GM19452 (cell line): ENCODE results near the gene BSG.
"Not testable (repeated sequence)": the region's sequence is repeated elsewhere in the genome, so short reads cannot be mapped to it uniquely, and the experiment has no call there.

ENCODE experiments used
- ATAC-seq: cut with Tn5 transposase; IDR thresholded peaks from one replicate; pipeline ENCODE4 v1.9.1; 2021; ENCODE audit not compliant: unreplicated experiment

Gene BSG

GRCh38 chr19:602391-603301, 30.2 kb downstream of the BSG start:
- no peak for ATAC-seq

DNA sequence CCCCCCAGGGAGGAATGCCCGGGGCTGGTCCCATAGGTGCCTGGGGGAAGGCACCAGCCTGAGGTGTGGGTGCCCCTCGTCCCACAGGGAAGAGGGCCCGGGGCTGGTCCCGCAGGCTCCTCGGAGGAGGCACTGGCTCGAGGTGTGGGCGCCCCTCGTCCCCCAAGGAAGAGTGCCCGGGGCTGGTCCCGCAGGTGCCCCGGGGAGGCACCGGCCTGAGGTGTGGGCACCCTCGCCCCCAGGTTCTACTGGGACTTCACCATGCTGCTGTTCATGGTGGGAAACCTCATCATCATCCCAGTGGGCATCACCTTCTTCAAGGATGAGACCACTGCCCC, 30.9 kb downstream of the BSG start:
- not testable (repeated sequence) for ATAC-seq

DNA sequence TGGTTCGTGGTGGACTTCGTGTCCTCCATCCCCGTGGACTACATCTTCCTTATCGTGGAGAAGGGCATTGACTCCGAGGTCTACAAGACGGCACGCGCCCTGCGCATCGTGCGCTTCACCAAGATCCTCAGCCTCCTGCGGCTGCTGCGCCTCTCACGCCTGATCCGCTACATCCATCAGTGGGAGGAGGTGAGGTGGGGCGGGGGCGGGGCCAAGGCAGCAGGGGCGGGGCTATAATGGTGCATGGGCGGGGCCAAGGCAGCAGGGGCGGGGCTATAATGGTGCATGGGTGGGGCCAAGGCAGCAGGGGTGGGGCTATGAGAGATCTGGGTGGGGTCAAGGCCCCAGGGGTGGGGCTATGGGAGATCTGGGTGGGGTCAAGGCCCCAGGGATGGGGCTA, 31.4 kb downstream of the BSG start:
- not testable (repeated sequence) for ATAC-seq

DNA sequence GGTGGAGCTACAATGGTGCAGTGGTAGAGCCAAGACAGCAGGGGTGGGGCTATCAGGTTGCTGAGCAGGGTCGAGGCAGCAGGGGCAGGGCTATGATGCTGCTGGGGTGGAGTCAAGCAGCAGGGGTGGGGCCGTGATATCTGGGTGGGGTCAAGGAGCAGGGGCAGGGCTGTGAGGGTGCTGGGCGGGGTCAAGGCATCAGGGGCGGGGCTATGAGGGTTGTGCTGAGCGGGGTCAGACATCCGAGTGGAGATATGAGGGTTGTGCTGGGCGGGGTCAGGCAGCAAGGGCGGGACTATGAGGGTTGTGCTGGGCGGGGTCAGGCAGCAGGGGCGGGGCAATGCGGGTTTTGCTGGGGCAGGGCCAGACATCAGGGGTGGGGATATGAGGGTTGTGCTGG, 32.0 kb downstream of the BSG start:
- no peak for ATAC-seq

DNA sequence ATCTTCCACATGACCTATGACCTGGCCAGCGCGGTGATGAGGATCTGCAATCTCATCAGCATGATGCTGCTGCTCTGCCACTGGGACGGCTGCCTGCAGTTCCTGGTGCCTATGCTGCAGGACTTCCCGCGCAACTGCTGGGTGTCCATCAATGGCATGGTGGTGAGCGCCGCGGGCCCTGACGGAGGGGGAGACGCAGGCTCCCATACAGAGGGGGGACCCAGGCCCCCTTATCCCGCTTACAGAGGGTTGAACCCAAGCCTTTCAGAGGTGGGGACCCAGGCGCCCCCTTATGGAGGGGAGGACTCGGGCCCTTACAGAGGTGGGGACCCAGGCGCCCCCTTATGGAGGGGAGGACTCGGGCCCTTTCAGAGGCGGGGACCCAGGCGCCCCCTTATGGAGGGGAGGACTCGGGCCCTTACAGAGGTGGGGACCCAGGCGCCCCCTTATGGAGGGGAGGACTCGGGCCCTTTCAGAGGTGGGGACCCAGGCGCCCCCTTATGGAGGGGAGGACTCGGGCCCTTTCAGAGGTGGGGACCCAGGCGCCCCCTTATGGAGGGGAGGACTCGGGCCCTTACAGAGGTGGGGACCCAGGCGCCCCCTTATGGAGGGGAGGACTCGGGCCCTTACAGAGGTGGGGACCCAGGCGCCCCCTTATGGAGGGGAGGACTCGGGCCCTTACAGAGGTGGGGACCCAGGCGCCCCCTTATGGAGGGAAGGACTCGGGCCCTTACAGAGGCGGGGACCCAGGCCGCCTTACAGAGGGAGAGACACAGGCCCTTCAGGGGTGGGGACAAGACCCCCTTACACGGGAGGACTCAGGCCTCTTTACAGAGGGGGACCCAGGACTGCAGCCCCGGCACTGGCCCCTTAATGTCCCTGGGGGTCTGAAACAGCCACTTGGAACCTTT, 32.9 kb downstream of the BSG start:
- ATAC-seq: not testable (repeated sequence)

GRCh38 chr19:607301-608154, 35.1 kb downstream of the BSG start:
- no peak for ATAC-seq

DNA sequence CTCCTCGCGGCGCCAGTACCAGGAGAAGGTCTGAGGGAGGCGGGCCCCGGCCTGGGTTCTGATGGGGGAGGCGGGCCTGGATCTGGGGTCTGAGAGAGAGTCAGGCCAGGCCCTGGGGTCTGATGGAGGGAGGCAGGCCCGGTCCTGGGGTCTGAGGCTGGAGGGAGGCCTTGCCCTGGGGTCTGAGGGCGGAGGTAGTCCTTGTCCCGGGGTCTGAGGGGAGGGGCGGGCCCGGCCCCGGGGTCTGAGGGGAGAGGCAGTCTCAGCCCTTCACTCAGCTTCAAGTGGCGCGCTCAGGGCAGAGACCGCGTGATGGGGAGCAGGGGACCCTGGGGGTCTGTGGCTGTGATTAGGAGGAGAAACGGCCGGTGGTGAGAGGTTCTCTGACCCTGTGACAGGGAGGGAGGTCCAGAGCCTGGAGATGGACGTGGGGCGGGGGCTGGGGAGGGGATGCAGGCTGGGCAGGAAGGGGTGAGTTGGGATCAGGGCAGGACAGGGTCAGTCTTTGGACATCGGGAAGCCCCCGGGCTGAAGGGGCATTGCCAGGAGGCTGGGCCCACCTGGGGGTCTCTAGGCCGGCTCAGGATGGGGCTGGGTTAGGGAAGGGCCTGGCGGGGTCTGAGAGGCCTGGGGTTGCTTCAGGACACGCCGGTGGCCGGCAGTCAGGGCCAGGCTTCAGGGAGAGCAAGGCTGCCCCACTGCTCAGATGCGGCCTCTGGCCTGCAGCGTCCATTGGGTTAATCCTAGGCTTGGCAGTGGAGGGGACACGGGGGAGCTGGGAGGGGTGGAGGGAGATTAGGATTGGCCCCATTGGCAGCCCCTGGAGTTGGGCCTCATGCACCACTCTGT, 36.0 kb downstream of the BSG start:
- ATAC-seq: no peak

DNA sequence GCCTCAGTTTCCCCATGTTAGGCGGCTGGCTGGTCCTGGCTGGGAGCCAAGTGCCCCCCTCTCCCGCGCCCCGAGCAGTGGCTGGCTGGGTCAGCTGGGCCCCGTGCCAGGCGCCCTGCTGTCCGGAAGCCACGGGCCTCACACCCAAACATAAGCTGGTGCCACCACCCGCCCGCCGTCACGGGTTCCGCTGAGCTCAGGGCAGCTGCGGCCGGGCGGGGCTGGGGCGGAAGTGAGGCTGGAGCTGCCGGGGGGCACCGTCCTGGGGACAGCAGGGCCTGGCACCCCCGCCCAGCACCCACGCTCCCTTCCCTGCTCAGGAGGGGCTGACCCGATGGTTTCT, 36.6 kb downstream of the BSG start:
- ATAC-seq: no peak

DNA sequence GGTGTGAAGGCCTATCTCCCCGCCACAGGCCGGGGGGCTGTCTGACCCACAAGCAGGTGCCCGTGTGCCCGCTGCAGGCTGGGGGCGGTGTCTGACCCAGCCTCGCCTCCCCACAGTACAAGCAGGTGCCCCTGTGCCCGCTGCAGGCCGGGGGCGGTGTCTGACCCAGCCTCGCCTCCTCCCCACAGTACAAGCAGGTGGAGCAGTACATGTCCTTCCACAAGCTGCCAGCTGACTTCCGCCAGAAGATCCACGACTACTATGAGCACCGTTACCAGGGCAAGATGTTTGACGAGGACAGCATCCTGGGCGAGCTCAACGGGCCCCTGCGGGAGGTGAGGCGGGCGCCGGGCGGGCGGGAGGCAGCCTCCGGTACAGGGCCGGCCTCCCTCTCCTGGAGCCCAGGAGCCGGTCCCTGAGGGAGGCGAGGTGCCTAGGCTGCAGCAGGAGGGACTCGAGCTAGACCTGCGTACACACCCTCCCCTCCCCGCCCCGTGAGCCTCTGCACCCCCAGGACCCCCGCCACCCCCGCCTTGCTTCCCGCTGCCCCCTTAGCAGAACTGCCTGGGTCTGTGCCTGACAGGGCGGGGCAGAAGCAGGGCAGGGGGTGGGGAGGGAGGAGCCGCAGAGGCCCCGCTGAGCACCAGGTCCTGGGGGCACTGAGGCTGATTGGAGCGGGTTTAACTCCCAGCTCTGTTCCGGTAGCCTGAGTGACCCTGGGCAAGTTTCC, 37.8 kb downstream of the BSG start:
- no peak for ATAC-seq

- no peak for ATAC-seq
These were observed 38.5 kb downstream of the BSG start for GRCh38 chr19:610801-611480.

GRCh38 chr19:611481-611868, 39.1 kb downstream of the BSG start:
- no peak for ATAC-seq

GRCh38 chr19:612941-613340, 40.5 kb downstream of the BSG start:
- no peak for ATAC-seq

- no peak for ATAC-seq
These were observed 41.6 kb downstream of the BSG start for GRCh38 chr19:613732-614567.

DNA sequence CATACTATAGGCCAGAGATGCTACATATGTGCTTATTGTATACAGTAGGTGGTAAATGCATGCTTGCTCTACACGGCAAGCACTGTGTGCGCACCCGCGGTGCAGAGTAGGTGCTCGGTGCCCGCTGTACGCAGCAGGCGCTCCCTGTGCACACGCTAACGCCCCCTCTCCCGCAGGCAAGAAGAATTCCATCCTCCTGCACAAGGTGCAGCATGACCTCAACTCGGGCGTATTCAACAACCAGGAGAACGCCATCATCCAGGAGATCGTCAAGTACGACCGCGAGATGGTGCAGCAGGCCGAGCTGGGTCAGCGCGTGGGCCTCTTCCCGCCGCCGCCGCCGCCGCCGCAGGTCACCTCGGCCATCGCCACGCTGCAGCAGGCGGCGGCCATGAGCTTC, 43.2 kb downstream of the BSG start:
- no peak for ATAC-seq

GRCh38 chr19:616062-616700, 43.8 kb downstream of the BSG start:
- no peak for ATAC-seq

GRCh38 chr19:616747-617526, 44.5 kb downstream of the BSG start:
- no peak for ATAC-seq
